H1 (cell line): Measurements from ENCODE around the gene PREX1. TPM values are rescaled to one million over a fixed set of nuclear protein-coding genes. Genes with fewer than 3 reads are reported as not detected.

ENCODE experiments used
- CTCF ChIA-PET: fragments of 300-600 bp; sonication (Branson Sonifier 250); formaldehyde crosslinking; loops from one replicate; lab custom pipeline; 2021; ENCODE audit not compliant: partially characterized antibody; lab: Charles Lee
- POLR2A ChIA-PET: fragments of 300-600 bp; sonication (Branson Sonifier 250); formaldehyde crosslinking; loops from one replicate; lab custom pipeline; 2021; ENCODE audit warnings: inconsistent platforms; ENCODE audit not compliant: partially characterized antibody; lab: Charles Lee
- DNase-seq, 2 experiments: peaks; one replicate each; pipeline versions ENCODE4 v3.0.0 to v3.0.0-alpha.2; 2010 to 2022; ENCODE audit warnings: low spot score in 2 of 2, low read depth in 1 of 2, mixed read lengths in 1 of 2
- FAIRE-seq: peaks from 2 replicates; lab custom pipeline; 2011; peaks lifted over from hg19 to GRCh38; lab: Jason Lieb, UNC
- H2AFZ ChIP-seq: 2 replicates; pipeline ENCODE4 v1.8.1; 2012; ENCODE audit warnings: low read length, inconsistent platforms
- H2AK5ac ChIP-seq: 2 replicates; pipeline ENCODE4 v1.6.1; 2013; ENCODE audit warnings: low read depth, low read length
- H2BK120ac ChIP-seq: replicated peaks from 2 replicates; pipeline ENCODE3; 2013; ENCODE audit warnings: low read depth, low read length, inconsistent platforms
- H2BK12ac ChIP-seq: 2 replicates; pipeline ENCODE4 v1.6.1; 2013; ENCODE audit warnings: low read depth, low read length
- H2BK15ac ChIP-seq: 2 replicates; pipeline ENCODE4 v1.6.1; 2013; ENCODE audit warnings: low read length
- H2BK20ac ChIP-seq: 2 replicates; pipeline ENCODE4 v1.6.1; 2013; ENCODE audit warnings: low read length
- H2BK5ac ChIP-seq: 2 replicates; pipeline ENCODE4 v1.6.1; 2013; ENCODE audit warnings: low read depth, low read length
- H3K14ac ChIP-seq: 2 replicates; pipeline ENCODE4 v1.6.1; 2013; ENCODE audit warnings: inconsistent platforms; ENCODE audit not compliant: insufficient read length
- H3K18ac ChIP-seq: 2 replicates; pipeline ENCODE4 v1.6.1; 2013; ENCODE audit warnings: low read length; ENCODE audit errors: extremely low read depth
- H3K23ac ChIP-seq: 2 replicates; pipeline ENCODE4 v1.6.1; 2013; ENCODE audit warnings: inconsistent platforms; ENCODE audit not compliant: insufficient read length
- H3K23me2 ChIP-seq: 2 replicates; pipeline ENCODE4 v1.6.1; 2013; ENCODE audit warnings: low read depth, low read length
- H3K27ac ChIP-seq: 2 replicates; pipeline ENCODE4 v1.6.1; 2011; ENCODE audit warnings: low read depth, low read length, inconsistent platforms
- H3K27me3 ChIP-seq, 4 experiments: replicated peaks in 1 of 4; 1 replicate in 1 of 4; 2 replicates in 3 of 4; pipeline versions ENCODE4 v1.6.1 to v1.8.1; 2011 to 2013; ENCODE audit warnings: low read length in 3 of 4, mild to moderate bottlenecking in 3 of 4, inconsistent platforms in 2 of 4, mixed read lengths in 2 of 4, moderate library complexity in 1 of 4; ENCODE audit not compliant: control insufficient read depth in 3 of 4, insufficient read depth in 3 of 4; ENCODE audit errors: extremely low read depth in 1 of 4
- H3K36me3 ChIP-seq, 4 experiments: 2 replicates each; pipeline versions ENCODE4 v1.6.1 to v1.8.1; 2011 to 2013; ENCODE audit warnings: mild to moderate bottlenecking in 4 of 4, low read length in 3 of 4, moderate library complexity in 2 of 4, control low read depth in 1 of 4, inconsistent platforms in 1 of 4; ENCODE audit not compliant: insufficient read depth in 4 of 4, control insufficient read depth in 2 of 4
- H3K4ac ChIP-seq: replicated peaks from 2 replicates; pipeline ENCODE3; 2013; ENCODE audit warnings: low read length, low read depth, mixed read lengths, inconsistent platforms; ENCODE audit not compliant: insufficient read length
- H3K4me1 ChIP-seq, 4 experiments: replicated peaks in 1 of 4; 1 replicate in 1 of 4; 2 replicates in 3 of 4; pipeline versions ENCODE4 v1.6.1 to v1.8.1; 2011 to 2013; ENCODE audit warnings: low read length in 3 of 4, inconsistent platforms in 2 of 4, mixed read lengths in 1 of 4; ENCODE audit not compliant: insufficient read depth in 4 of 4, control insufficient read depth in 3 of 4
- H3K4me2 ChIP-seq, 2 experiments: 2 replicates each; pipeline versions ENCODE4 v1.6.1 to v1.8.1; 2011 to 2013; ENCODE audit warnings: low read depth in 2 of 2, low read length in 2 of 2, control low read depth in 1 of 2, inconsistent platforms in 1 of 2, mild to moderate bottlenecking in 1 of 2; ENCODE audit not compliant: insufficient read depth in 1 of 2
- H3K4me3 ChIP-seq, 4 experiments: fragments of 200-600, 300-600 bp in 1 of 4; sonication (generic), shearing (Covaris generic), sonication (Bioruptor Twin) in 1 of 4; 2 replicates each; pipeline versions ENCODE4 v1.5.1 to v1.8.1; 2011 to 2016; ENCODE audit warnings: low read length in 4 of 4, low read depth in 3 of 4, control low read depth in 2 of 4, inconsistent platforms in 2 of 4, mild to moderate bottlenecking in 2 of 4, mixed read lengths in 1 of 4, moderate library complexity in 1 of 4; ENCODE audit not compliant: insufficient read depth in 2 of 4; ENCODE audit errors: extremely low read depth in 1 of 4
- H3K56ac ChIP-seq: replicated peaks from 2 replicates; pipeline ENCODE3; 2013; ENCODE audit warnings: low read depth, mild to moderate bottlenecking, mixed read lengths, low read length, inconsistent platforms; ENCODE audit not compliant: insufficient read length
- H3K79me1 ChIP-seq: 2 replicates; pipeline ENCODE4 v1.6.1; 2013; ENCODE audit warnings: low read depth, low read length, control low read depth
- H3K79me2 ChIP-seq, 2 experiments: 2 replicates each; pipeline versions ENCODE4 v1.6.1 to v1.8.1; 2012 to 2013; ENCODE audit warnings: low read length in 2 of 2, mild to moderate bottlenecking in 2 of 2, inconsistent platforms in 1 of 2; ENCODE audit not compliant: insufficient read depth in 2 of 2, control insufficient read depth in 1 of 2
- H3K9ac ChIP-seq, 4 experiments: replicated peaks in 1 of 4; 1 replicate in 1 of 4; 2 replicates in 3 of 4; pipeline versions ENCODE4 v1.6.1 to v1.8.1; 2011 to 2013; ENCODE audit warnings: low read depth in 3 of 4, low read length in 3 of 4, control low read depth in 2 of 4, mild to moderate bottlenecking in 2 of 4, moderate library complexity in 2 of 4, inconsistent platforms in 1 of 4; ENCODE audit errors: extremely low read depth in 1 of 4
- H3K9me3 ChIP-seq, 2 experiments: 2 replicates each; pipeline versions ENCODE4 v1.6.1 to v1.8.1; 2012 to 2013; ENCODE audit warnings: mild to moderate bottlenecking in 2 of 2, moderate library complexity in 2 of 2, control low read depth in 1 of 2, inconsistent platforms in 1 of 2, low read depth in 1 of 2, low read length in 1 of 2, mixed read lengths in 1 of 2; ENCODE audit not compliant: insufficient read depth in 2 of 2
- H4K20me1 ChIP-seq, 2 experiments: replicated peaks in 1 of 2; 2 replicates each; pipeline versions ENCODE3 to v1.8.1; 2011 to 2013; ENCODE audit warnings: inconsistent platforms in 2 of 2, low read length in 2 of 2, mild to moderate bottlenecking in 1 of 2; ENCODE audit not compliant: insufficient read depth in 2 of 2, control insufficient read depth in 1 of 2
- H4K5ac ChIP-seq: 2 replicates; pipeline ENCODE4 v1.6.1; 2013; ENCODE audit warnings: low read length, low read depth, mixed read lengths, inconsistent platforms; ENCODE audit not compliant: insufficient read length
- H4K8ac ChIP-seq: 2 replicates; pipeline ENCODE4 v1.8.0; 2013; ENCODE audit warnings: mild to moderate bottlenecking, moderate library complexity, low read length, inconsistent platforms; ENCODE audit not compliant: insufficient read depth; ENCODE audit errors: extremely low read depth
- H4K91ac ChIP-seq: replicated peaks from 2 replicates; pipeline ENCODE3; 2013; ENCODE audit warnings: low read length, mixed read lengths, inconsistent platforms; ENCODE audit not compliant: insufficient read length
- BACH1 ChIP-seq: IDR thresholded peaks from 2 replicates; pipeline ENCODE4 v1.6.1; 2012; ENCODE audit warnings: low read length, improper control_type of control experiment
- HDAC6 ChIP-seq: IDR thresholded peaks from one replicate; pipeline ENCODE4 v1.7.1; 2012; ENCODE audit warnings: low read depth, mild to moderate bottlenecking, inconsistent platforms, low read length, moderate library complexity
- SP1 ChIP-seq: IDR thresholded peaks from 2 replicates; pipeline ENCODE4 v1.6.1; 2011; ENCODE audit warnings: low read depth, low read length
- WGBS, 2 experiments: shearing (Covaris generic) in 1 of 2; methylation state at CpG; one replicate each; pipeline versions ENCODE4 v1.1.6 to v1.1.7; 2013 to 2015; ENCODE audit warnings: low lambda C conversion rate in 2 of 2, mixed read lengths in 2 of 2, inconsistent platforms in 1 of 2, low coverage in 1 of 2, missing lambda C conversion rate in 1 of 2; ENCODE audit not compliant: insufficient replicate concordance in 2 of 2, insufficient coverage in 1 of 2, insufficient read length in 1 of 2; ENCODE audit errors: extremely low coverage in 1 of 2, missing lambda C conversion rate in 1 of 2; 5-methylcytosine and 5-hydroxymethylcytosine counted together
- polyA plus RNA-seq, 7 experiments: library from polyadenylated mRNA; depleted of rRNA in 3 of 7; stranded (reverse) in 5 of 7; unstranded in 2 of 7; fragments of >200 nt in 5 of 7; fragments of 200-250 nt in 2 of 7; gene quantifications; 1 replicate in 5 of 7; 2 replicates in 1 of 7; 4 replicates in 1 of 7; pipeline versions ENCODE4 v1.2.1 to v1.2.3, GENCODE V29; 2011 to 2013; ENCODE audit warnings: missing spikeins in 2 of 7, mixed read lengths in 2 of 7
- total RNA-seq: library from RNA; stranded (reverse); fragmentation: NEBNext Ultra II Directional; extraction: Animal tissue kit (Norgen Biotek cat#: 25700); gene quantifications from 2 replicates; pipeline ENCODE4 v1.2.1, GENCODE V29; 2021

Gene PREX1
- total and polyA plus RNA-seq, 2 of the 8 experiments (the other 6 are each of a cell fraction or from before 2014, with no cell fraction given), result 10.7 to 12.8 TPM

DNA sequence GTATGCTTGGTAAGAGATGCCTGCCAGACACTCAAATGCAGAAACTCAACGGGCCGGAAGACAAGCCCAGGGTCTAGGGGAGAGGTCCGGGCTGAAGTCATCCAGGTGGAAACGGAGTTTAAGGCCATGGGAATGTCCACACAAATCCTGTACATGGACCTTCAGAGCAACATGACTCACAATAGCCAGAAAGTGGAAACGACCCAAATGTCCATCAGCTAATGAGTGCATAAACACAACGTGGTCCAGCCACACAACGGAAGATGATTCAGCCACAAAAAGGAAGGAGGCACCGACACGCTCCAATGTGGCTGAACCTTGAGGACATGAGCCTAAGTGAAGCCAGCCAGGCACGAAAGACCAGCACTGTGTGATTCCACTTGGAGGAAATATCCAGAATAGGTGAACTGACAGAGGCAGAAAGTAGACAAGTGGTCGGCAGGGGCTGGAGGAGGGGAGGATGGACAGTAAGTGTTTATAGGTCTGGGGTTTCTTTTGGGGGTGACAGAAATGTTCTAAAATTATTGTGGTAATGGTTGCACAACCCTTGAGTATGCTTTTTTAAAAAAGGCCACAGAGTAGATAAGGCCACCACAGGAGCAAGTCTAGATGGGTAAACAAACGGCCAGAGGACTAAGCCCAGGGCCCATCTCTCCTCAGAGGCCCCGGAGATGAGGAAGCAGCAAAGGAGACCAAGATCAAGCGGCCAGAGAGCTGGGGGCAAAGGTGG lies 105.6 kb downstream of the PREX1 start:
- CTCF ChIA-PET, result interaction anchor here (0.6 to 1.8 kb wide), 2 partner anchors 65 to 1321 kb away, joined by 4 to 6 read pairs; no protein-coding TSS in a partner anchor
- Histone ChIP-seq H3K27ac (no peak overlapping the region), H3K23ac (no peak overlapping the region), H3K4ac (no peak overlapping the region), H4K8ac (no peak overlapping the region), H3K56ac (no peak overlapping the region), H3K14ac (no peak overlapping the region), H4K5ac (no peak overlapping the region), H3K9me3 (no peaks in the 10 kb centered on the region), H2BK120ac (no peak overlapping the region), H3K27me3 (no peaks in the 10 kb centered on the region; a peak in 1 of 7 replicates), H3K9ac (no peak overlapping the region), H3K18ac (no peak overlapping the region), H3K4me1 (peaks cover 0 to 9% (median 3%) of the 10 kb centered on the region in 4 experiments; a peak in 4 of 7 replicates), H2BK5ac (no peak overlapping the region), H2AK5ac (no peak overlapping the region), H4K20me1 (no peaks in the 10 kb centered on the region), H2BK12ac (0 out of 2 replicates have a peak overlapping the region, but pooled peaks have one; percentile 17), H2BK20ac (no peak overlapping the region), H3K4me2 (no peak overlapping the region), H2BK15ac (0 out of 2 replicates have a peak overlapping the region, but pooled peaks have one; percentile 61), H3K23me2 (no peaks in the 10 kb centered on the region), H3K79me2 (no peaks in the 10 kb centered on the region), H3K4me3 (no peak overlapping the region), H3K79me1 (no peaks in the 10 kb centered on the region; the same call in 1 of the 2 replicates), H3K36me3 (no peaks in the 10 kb centered on the region; a peak in 2 of 8 replicates), H2AFZ (no peak overlapping the region), H4K91ac (no peak overlapping the region)
- POLR2A ChIA-PET, result interaction anchor here (0.9 to 1.0 kb wide), 2 partner anchors 12 to 29 kb away, joined by 3 to 4 read pairs; no protein-coding TSS in a partner anchor
- DNase-seq (no peak), FAIRE-seq (no peak)
- WGBS, 2 experiments, result 90% methylated on average over 14 of the region's 14 CpGs; no CpG with 5 or more reads in 1 of the 2 experiments
- TF ChIP-seq SP1 (no peak), BACH1 (no peak), HDAC6 (no peak)
